HuH-7.5 (cell line): ENCODE data around the gene GON4L.
"Not testable (repeated sequence)": the region's sequence is repeated elsewhere in the genome, so short reads cannot be mapped to it uniquely, and the experiment has no call there.

Experiments
- DNase-seq: peaks from one replicate; pipeline ENCODE4 v3.0.0; 2011; ENCODE audit warnings: low spot score

GON4L gene

DNA sequence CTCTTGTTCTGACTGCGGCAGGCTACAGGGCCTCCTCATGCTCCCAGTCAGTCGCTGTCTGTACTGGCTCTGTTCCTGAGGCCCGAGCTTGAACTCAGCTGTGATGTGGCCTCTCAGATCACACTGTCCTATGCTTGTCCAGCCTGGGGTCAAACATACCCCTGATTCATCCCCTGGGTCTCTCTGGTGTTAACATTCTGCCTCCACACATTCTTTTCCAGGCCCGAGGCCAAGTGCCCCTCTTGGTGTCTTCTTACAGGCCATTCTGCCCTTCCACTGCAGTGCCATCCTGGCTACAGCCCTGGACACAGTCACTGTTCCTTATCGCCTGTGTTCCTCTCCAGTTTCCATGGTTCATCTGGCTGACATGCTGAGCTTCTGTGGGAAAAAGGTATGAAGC is 108.9 kb downstream of the GON4L start:
- DNase-seq, result not testable (repeated sequence)

DNA sequence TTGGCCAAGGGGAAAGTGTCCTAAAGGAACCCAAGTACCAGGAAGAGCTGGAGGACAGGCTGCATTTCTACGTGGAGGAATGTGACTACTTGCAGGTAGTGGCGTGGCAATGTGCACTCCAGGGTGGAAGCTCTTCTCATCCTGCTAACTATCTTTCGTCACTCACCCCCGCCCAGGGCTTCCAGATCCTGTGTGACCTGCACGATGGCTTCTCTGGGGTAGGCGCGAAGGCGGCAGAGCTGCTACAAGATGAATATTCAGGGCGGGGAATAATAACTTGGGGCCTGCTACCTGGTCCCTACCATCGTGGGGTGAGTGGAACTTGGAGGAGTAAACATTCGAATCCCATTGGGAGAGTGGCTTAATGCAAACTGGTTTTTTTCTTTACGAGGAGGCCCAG is 109.4 kb downstream of the GON4L start:
- not testable (repeated sequence) for DNase-seq

DNA sequence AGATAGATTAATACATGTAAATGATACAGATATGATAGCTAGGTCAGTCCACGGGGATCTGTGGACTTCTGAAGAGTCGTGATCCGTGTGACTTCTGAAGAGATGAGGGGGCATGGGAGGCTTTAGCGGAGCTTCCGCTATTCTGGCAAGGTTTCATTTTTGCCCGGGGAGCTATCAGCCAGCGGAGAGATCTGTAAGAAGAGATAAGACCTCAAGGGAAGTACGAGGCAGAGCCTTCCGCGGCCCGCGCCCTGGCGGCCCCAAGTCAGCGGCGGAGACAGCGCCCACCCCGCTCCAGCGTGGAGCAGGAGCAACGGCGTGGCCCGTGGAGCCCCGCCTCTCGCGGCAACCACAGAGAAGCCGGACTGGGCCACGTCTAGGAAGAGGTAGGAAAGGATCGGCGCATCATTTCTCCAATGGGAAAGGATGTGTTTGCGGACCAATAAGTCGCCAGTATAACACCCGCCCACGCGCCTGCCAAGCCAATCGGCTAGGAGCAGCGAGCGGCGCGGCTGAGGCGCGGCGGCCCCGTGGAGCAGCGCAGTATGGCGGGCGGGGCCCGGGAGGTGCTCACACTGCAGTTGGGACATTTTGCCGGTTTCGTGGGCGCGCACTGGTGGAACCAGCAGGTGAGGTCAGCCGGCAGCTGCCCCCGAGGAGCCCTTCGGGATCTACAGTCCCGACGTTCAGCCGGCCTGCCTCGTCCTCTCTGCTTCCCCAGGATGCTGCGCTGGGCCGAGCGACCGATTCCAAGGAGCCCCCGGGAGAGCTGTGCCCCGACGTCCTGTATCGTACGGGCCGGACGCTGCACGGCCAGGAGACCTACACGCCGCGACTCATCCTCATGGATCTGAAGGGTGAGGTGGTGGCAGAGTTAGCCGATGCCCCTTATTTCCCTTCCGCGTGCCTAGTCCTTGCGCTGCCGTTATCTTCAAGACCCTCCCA is 111.5 kb downstream of the GON4L start:
- peak; percentile 58 for DNase-seq

DNA sequence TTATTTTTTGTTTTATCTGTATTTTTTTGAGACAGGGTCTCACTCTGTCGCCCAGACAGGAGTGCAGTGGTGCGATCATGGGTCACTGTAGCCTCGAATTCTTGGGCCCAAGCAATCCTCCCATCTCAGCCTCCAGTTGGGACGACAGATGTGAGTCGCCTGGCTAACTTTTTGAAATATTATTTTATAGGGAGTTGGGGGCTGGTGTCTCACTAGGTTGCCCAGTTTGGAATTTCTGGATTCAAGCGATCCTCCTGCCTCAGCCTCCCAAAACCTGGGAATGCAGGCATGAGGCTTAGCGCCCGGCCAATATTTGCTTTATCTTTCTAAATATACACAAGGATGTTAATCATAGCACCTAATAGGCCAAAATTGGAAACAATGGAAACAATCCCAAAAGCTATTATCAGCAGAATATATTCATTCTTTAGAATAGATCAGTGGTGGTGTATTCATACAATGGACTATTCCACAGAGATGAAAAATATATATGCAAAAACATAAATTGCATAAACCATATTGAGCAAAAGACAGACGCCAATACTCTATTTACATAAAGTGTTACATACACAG is 112.2 kb downstream of the GON4L start:
- no peak for DNase-seq

DNA sequence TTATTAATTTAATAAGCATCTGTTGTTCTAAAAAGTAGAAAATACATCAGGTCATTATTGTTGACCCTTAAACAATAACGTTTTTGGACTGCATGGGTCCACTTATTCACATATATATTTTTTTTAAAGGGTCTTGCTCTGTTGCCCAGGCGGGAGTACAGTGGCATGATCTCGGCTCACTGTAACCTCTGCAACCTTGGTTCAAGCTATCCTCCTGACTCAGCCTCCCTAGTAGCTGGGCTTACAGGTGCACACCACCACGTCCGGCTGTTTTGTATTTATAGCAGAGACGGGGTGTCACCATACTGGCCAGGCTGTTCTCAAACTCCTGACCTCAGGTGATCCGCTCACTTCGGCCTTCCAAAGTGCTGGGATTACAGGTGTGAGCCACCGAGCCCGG is 115.1 kb downstream of the GON4L start:
- no peak for DNase-seq

DNA sequence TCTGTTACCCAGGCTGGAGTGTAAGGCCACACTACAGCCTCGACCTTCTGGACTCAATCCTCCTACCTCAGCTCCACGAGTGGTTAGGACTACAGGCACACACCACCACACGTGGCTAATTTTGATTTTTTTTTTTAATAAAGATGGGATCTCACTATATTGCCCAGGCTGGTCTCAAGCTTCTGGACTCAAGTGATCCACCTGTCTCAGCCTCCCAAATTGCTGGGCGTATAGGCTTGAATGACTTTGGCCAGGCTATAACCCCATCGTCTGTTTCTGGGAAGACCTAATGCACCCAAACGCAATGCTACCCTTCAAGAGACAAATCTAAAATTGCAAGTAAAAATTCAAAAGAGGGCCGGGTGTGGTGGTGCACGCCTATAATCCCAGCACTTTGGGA is 116.0 kb downstream of the GON4L start:
- no peak for DNase-seq

DNA sequence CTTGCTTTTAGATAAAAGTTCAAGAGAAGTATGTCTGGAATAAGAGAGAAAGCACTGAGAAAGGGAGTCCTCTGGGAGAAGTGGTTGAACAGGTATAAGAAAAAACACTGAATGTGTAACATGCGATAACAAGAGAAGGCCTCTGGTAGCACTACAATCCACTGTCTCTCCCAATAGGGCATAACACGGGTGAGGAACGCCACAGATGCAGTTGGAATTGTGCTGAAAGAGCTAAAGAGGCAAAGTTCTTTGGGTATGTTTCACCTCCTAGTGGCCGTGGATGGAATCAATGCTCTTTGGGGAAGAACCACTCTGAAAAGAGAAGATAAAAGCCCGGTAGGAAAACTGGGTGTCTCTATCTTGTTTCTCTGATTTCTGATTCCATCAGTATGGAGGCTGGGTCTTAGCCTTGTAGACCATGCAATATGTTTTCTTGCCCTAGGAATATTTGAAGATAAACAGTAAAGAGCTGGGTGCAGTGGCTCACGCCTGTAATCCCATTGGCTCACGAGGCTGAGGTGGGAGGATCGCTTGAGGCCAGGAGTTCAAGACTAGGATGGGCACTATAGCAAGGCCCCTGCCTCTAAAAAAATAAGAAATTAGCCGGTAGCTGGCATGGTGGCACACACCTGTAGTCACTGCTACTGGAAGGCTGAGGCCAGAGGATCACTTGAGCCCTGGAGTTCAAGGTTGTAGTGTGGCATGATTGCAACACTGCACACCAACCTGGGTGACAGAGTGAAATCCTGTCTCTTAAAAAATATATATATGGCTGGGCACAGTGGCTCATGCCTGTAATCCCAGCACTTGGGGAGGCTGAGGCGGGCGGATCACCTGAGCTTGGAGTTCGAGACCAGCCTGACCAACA is 127.7 kb downstream of the GON4L start:
- DNase-seq, result peak; percentile 25

DNA sequence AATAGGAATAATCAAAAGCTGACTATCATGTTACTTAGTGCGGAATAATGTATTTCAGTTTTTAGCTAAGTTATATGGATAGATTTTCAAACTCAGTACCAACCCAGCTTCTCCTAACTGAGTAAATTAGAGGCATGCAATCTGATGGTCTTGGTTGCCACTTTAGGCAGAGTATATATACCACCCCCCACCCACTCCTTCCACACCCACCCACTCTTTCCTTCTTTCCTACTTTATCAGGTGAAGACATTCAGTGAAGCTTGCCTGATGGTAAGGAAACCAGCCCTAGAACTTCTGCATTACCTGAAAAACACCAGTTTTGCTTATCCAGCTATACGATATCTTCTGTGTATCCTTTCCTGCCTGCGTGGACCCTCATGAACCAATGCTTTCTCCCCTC is 131.9 kb downstream of the GON4L start:
- no peak for DNase-seq

DNA sequence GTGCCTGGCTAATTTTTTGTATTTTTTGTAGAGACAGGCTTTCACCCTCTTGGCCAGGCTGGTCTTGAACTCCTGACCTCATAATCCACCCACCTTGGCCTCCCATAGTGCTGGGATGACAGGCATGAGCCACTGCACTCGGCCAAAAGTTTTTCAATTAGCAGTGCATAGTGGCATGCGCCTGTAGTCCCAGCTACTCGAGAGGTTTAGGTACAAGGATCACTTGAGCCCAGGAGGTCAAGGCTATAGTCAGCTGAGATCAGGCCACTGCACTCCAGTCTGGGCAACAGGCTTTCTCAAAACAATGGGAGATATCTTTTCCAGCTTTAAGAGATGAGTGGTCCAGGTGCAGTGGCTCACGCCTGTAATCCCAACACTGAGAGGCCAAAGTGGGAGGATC is 137.3 kb downstream of the GON4L start:
- DNase-seq, result no peak

DNA sequence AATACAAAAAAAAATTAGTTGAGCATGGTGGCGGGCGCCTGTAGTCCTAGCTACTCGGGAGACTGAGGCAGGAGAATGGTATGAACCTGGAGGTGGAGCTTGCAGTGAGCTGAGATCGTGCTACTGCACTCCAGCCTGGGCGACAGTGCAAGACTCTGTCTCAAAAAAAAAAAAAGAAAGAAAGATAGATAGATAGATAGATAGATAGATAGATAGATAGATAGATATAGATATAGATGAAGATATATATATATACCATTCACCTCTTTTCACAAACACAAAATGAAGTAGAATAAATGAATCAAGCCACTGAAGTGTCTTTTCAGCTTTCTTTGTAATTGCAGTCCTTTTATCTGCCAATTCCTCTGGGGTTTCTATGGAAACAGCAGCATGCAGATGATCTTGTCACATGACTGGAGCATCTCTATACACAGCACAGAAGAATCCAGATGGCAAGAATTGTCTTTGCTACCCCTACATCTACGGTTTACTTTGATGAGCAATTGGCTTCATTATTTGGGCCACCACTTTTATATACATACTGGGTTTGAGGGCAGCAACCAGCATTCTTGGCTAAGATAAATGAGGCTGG is 138.4 kb downstream of the GON4L start:
- not testable (repeated sequence) for DNase-seq

DNA sequence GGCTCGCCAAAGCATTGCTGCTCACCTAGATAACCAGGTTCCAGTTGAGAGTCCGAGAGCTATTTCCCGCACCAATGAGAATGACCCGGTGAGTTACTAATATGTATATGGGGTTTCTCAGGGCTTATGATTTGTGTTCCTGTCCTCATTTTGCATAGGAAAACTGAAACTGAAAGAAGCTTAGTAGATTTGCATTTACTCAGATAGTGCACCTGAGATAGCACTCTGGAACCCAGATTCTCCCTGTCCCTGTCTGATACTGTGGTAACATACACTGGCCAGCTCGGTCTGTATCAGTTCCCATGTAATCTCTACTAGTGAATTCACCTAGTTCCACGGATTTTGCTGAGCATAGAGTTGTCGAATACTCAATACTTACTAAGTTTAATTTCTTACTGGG is 140.0 kb downstream of the GON4L start:
- no peak for DNase-seq

DNA sequence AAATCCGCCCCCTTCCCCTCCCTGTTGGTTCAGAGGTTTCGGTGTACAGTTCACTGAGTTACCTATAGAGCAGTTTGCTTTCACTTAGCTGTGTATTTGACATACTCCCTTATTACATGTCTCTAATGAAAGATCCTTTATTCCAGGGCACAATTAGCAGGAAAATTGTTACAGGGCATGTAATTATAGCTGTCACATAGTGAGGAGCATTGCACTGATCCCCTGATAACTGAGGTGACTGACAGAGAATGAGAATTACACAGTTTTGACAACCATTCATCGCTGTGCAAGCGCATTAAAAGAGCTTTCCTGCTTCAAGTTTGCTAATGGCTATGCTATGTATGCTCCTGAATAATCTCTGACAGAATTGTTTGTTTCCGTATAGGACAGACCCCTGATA is 141.2 kb downstream of the GON4L start:
- DNase-seq, result no peak

DNA sequence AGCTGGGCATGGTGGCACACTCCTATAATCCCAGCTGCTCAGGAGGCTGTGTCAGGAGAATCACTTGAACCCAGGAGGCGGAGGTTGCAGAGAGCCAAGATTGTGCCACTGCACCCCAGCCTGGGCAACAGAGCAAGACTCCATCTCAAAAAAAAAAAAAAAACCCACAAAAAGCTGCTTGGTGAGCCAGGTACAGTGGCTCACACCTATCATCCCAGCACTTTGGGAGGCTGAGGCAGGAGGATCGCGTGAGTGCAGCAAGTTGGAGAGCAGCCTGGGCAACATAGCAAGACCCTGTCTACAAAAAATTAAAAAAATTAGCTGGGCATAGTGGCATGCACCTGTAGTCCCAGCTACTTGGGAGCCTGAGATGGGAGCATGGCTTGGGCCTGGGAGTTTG is 142.0 kb downstream of the GON4L start:
- DNase-seq, result not testable (repeated sequence)

DNA sequence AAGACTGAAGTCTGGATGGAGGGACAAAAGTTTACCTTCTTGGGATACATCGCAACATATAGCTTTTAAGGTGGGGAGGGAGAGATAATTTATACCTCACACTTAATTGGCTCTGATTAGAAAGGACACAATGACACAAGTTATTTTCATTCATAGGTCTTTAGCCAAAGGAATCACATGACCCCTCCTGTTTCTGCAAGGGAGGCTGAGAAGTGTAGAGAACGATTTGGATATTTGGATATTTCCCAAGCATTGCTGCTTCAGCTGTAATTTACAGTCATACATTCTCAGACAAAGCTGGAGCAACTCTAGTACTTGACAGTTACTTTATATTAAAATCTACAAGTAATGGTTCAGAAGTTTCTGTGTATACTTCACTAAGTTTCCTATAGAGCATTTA is 143.9 kb downstream of the GON4L start:
- DNase-seq, result no peak

DNA sequence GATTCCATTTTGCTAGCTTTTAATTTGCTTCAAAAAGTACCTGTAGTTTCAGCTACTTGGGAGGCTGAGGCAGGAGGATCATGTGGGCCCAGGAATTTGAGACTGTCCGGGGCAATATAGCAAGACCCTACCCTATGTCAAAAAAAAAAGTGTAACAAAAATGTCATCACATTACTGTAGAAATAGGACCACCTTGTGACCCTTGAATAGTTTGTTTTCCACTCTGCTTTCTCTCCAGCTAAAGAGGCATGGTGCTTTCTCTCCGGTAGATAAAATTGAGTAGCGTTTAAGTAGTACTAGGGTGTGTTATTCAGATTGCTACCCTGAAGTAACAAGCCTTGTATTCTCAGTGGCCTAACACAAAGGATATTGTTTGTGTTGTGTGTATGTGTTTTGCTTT is 144.4 kb downstream of the GON4L start:
- DNase-seq, result not testable (repeated sequence)

DNA sequence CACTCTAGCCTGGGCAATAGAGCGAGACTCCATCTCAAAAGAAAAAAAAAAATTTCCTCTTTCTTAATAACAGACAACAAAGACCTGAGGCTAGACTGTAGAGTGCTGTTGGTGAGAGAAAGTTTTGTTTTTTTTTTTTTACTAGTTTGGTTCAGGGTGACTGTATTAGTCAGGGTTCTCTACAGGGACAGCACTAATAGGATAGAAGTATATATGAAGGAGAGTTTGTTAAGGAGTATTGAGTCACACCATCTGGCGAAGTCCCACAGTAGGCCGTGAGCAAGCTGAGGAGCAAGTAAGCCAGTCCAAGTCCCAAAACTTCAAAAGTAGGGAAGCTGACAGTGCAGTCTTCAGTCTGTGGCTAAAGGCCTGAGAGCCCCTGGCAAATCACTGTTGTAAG is 145.6 kb downstream of the GON4L start:
- DNase-seq, result not testable (repeated sequence)

DNA sequence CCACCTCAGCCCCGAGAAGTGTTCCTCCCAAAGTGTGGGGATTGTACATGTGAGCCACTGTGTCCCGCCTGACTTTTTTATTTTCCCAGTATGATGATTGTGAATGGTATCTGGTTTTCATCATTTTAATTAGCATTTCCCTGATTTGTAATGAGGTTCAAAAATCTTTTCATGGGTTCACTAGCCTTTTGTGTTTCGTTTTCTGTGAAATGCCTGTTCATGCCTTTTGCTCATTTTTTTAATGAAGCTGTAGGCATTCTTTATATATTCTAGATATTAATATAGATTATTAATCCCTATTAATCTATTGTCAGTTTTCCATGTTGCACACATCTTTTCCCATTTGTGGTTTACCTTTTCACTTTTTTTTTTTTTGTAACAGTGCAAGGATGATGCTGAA is 147.6 kb downstream of the GON4L start:
- DNase-seq, result no peak

DNA sequence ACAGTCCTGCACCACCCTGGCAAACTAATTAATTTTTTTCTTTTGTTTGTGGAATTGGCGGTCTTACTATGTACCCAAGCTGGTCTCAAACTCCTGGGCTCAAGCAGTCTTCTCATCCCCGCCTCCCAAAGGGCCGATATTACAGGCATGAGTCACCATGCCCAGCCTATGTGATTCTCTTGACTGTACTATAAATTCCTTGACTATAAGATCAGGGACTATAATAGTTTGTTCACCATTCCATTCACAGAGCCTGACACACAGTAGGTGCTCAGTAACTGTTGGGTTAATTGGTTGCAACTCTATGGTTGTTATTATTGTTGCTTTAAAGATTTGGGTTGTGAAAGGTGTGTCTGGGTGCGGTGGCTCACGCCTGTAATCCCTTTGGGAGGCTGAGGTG is 150.9 kb downstream of the GON4L start:
- no peak for DNase-seq

DNA sequence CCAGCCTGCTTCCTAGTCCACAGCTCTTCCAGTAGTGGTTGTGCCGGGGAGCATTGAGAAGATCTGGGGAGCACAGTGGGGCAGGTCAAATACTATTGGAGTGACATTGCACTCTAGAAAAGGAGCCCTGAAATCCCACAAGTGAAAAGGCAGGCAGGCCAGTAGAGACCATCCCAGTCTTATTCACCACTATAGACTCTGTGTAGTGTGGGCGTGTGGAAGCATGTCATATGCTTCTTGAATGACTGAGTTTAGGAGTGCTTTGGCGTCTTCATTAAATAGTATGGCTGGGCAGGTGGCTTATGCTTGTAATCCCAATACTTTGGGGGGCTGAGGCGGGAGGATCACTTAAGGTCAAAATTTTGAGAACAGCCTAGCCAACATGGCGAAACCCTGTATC is 152.6 kb downstream of the GON4L start:
- DNase-seq, result not testable (repeated sequence)

DNA sequence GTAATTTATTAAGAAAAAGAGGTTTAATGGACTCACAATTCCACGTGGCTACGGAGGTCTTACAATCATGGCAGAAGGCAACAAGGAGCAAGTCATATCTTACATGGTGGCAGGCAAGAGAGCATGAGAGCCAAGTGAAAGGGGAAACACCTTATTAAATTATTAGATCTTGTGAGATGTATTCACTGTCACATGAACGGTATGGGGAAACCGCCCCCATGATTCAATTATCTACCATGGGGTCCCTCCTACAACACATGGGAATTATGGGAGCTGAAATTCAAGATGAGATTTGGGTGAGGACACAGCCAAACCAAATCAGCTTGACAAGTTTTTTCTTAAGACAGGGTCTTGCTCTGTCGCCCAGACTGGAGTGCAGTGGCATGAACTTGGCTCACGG is 153.8 kb downstream of the GON4L start:
- no peak for DNase-seq

DNA sequence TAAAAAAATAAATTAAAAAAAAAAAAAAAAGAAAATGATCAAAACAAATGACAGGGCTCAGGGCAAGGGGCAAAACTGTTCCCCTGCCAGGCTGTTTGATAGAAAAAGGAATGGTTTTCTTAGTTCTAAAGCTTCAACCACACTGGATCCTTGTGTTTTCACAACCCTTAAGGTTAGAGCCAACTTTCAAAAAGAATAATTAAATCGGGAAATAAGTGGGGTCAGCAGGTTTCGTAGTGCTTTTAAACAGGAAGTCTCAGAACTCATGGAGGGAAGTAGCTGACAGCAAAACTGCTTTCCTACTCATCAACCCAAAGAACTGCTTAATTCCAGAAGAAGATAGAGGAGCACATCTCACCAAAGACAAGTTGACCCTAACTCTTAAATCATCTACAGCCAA is 155.3 kb downstream of the GON4L start:
- not testable (repeated sequence) for DNase-seq
